ENCODE results near the gene ZNF18.

Gene ZNF18, protein sequence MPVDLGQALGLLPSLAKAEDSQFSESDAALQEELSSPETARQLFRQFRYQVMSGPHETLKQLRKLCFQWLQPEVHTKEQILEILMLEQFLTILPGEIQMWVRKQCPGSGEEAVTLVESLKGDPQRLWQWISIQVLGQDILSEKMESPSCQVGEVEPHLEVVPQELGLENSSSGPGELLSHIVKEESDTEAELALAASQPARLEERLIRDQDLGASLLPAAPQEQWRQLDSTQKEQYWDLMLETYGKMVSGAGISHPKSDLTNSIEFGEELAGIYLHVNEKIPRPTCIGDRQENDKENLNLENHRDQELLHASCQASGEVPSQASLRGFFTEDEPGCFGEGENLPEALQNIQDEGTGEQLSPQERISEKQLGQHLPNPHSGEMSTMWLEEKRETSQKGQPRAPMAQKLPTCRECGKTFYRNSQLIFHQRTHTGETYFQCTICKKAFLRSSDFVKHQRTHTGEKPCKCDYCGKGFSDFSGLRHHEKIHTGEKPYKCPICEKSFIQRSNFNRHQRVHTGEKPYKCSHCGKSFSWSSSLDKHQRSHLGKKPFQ

DNA sequence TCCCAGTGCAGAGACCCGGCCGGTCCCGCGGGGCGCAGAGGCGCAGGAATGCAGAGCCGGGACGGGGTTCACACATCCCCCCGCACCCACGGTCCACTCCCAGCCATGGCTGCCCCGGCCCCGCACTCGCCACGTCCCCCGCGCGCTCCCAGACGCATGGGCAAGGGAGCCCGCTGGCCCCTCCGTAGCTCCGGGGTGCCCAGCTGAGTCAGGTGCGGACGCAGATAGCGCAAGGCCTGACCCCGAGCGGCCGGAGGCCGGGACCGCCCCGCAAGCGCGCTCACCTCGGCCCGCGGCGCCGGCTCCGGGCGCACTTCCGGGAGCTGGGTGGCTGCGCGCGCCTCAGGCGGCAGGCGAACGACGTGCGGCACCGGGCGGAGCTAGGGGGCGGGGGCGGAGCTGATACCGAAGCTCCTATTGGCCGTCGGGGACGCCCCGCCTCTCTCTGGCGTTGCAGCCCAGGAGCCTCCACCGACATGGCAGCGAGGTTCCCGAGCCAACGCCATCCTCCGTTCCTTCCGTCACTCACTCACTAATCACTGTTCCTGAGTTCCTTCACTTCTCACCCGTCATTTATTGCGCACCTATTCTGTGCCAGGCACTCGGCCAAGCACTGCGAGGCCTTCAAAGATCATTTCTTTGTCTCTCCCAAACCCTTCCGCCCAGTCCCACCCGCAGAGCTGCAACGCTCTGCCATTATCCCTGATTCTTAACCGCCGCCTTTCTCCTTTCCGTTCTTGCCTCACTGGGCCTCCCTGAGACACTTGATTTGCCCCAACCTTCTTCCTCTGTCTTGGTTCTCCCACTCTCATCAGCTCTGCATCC, at the start of gene ZNF18:
ZNF18 (minus strand) TSS at position 329 of the 825 bp plus-strand sequence. CDS start 4,646 bp downstream, outside the sequence.
- DNase-seq (ENCODE audit: low read depth): peak; percentile 91

DNA sequence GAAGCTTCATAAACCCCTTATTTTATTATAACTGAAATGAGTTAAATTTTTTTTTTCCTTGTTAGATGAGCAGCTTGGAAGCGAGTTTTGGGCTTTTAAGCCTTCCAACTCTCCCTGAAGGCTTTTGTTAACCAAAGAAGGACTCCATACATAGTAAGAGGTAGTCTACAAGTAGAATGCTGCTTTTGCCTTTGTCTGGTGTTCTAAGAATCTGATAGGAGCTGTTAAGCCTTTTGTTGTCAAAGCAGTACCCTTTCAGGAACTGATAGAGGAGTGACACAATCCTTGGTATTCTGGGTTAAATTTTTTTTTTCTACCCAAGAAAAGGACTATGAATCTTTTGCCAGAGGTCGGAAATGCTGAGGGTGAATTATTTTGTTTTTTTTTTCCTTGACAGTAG, 49.5 kb upstream of the ZNF18 start:
- no peak for DNase-seq (ENCODE audit: low read depth)

DNA sequence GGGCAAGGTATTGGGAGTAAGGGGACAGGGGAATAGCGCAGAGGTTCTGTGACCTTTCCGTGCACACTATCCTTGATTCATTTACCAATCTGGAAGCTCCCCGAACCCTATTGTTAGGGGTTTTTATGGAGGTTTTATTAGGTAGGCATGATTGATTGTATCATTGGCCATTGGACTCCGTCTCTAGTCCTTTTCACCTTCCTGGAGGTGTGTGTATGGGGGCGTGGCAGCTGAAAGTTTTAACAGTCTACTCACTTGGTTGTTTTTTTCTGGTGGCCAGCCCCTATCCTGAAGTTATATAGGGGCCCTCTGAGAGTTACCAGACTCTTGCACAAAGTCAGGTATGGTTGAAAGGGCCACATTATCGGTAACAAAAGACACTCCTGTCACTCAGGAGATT, 46.4 kb upstream of the ZNF18 start:
- DNase-seq (ENCODE audit: low read depth): no peak

DNA sequence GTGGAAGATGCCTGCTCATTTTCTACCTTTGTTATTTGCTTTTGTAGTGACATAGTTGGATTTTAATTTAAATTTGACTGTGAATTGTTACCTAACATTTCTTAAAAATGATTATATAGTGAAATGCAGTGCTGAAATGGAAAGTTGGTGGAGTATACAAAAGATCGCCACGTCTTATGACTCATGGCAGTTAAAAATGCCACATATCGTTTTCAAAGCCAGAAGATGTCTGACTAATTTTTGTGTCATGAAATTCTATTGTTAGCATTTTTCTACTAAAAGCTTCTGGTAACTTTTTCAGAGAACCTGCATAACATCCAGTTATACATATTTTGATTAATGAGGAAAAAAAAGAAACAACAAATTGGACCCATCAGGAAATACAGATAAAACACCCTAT, 44.0 kb upstream of the ZNF18 start:
- DNase-seq (ENCODE audit: low read depth): no peak

DNA sequence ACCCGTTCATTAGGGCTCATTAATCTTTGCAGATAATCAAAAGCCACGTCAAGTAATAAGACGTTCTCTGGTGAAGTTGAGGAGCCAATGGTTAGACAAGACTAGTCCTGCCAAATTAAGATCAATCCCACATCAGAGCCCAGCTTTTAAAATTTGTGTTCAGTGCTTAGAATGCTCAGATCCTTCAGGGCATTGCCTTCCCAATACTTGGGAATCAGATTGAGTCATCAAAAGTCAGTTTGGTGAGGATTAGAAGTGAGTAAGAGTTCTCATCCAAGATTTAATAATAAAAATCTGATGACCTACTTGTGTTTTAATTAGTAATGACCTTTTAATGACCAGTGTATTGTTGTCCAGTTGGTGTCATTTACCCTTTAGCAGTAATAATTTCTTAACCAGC, 43.2 kb upstream of the ZNF18 start:
- DNase-seq (ENCODE audit: low read depth): no peak

DNA sequence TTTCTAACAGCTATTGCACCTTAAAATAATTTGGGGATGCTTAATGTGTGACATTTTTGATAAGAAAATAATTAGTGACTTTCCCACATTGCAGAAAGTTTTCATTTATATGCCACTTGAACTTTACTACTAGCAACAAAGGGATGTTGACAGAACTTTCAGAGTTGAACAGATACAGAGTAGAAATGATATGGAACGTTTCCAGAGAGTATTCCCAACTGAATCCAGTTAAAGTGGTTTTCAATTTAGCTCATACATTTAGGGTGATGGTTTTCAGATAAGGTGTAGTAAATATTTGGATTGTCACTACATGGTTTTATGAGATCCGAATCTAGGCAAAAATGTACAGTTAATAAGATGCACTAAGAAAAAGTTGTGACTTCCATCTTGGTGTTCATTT, 40.7 kb upstream of the ZNF18 start:
- no peak for DNase-seq (ENCODE audit: low read depth)

DNA sequence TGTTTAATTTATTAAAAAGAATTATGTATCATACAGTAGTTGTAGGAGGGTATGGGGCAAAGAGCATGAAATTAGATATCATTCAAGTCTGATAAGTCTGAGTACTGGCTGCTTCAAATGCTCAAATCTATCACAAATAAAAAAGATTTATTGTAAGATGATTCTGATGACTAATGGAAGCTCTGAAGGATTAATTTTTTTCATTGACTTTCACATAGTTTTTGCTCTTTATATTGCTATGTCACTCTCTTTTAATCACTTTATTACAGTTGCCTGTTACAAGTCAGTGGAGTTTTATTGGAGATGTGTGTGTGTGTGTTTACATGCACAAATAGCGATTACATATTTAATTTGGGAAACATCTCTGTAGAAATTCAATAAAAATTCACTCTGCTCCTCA, 38.4 kb upstream of the ZNF18 start:
- no peak for DNase-seq (ENCODE audit: low read depth)

DNA sequence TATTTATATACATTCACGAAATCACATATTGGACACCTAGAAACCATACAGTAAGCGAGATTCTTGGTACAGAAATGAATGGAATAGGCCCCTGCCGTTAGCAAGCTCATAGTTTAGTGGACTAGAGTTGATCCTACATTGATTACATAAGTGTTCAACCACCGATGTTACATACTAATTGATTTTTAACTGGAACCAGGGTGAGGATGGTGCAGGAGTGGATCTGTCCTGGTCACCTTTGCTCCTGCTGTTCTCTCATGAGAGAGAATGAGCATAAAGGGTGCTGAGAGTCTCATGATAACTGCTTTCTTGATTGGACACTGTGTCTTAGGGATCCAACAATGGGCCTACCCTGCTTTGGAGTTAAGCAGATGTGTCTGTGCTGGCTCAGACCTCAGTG, 37.3 kb upstream of the ZNF18 start:
- no peak for DNase-seq (ENCODE audit: low read depth)

DNA sequence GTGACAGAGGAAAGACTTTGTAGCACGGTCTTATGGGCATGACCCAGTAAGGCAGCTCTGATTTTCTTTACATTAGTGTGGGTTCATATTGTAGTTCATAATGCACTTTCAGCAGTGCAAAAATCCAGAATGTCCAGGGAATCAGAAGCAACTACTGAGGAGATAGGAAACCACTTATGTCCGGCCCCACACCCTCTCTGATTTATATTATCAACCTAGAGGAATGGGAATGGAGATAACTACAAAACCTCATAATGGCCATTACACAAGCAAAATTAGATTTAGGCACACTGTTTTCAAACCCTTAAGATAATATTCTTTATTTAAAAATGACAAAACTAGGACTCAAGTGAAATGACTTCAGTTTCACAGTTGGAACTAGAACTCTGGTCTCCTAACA, 31.3 kb upstream of the ZNF18 start:
- no peak for DNase-seq (ENCODE audit: low read depth)

DNA sequence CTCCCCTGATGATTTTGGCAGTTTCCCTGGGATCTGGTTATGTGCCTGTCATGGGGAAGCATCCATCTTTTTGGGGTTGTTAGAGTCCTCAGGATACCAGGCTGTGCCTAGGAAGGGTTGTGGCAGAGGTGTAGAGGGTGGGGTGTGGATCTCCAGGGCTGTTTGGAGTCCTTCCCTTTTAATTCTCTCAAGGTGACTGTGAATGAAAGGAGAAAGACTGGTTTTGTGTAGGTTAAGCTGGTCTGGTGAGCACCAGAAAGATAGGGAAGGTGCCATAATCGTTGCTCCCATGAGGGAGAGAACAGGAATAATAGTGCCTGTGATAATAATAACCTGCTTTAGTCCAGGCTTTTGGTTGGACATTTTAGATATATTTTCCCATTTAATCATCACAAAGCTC, 30.4 kb upstream of the ZNF18 start:
- no peak for DNase-seq (ENCODE audit: low read depth)

DNA sequence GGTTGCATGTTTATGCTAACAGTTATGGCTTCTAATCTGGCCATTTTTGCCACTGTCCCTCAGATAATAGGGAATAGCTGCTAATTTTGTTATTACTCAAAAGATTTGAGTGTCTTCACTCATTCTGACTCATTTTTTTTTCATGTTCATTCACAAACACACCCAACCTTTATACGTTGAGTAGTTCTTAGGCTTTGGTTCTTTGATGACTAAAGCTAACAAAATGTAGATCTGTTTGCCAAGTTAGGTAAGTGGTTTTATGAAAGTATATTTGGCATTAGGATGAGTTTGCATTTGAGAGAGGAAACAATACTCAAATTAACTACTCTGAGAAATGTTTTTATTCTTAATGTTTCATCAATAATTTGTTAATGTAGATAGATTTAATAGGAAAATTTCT, 27.1 kb upstream of the ZNF18 start:
- DNase-seq (ENCODE audit: low read depth): no peak

DNA sequence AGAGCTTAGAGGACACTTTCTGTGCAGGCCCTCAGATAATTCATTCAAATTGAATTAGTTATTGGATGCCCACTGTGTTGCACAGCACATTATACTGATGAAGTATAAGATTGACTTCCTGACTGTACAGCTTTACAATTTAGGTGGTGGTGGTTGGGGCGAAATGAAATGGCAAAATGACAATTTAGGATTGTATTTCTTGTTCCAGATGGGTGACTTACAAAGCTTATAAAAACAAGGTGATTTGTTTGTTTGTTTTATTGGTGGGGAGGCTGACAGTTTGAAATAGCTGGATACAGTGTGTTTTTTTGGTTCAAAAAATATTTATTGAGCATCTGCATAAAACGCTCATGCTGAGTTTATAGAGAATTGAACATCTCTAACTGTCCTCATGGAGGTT, 25.0 kb upstream of the ZNF18 start:
- no peak for DNase-seq (ENCODE audit: low read depth)

DNA sequence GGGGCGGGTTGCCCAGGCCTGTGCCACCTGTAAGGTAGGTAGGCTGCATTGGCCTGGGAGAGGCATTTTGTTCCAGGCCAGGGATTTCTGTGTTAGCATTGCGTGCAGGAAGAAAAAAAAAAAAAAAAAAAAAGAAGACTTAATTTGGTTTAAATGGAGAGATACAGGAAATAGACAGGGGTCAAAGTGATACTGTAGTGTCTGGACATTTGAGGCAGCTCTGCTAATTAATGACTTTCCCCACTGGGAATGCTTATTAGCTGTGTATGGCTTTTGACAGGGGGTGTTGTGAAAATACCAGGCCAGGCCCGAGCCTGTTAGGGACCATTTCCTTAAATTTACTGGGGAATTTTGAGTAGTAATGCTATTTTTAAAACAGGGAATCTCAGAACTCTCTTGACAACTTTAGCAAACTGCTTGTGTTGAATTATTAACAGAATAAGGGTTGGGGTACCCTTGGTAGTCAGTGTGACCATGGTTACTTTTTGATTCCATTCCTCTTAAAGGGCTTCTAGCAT, 24.4 kb upstream of the ZNF18 start:
- DNase-seq (ENCODE audit: low read depth): no peak

DNA sequence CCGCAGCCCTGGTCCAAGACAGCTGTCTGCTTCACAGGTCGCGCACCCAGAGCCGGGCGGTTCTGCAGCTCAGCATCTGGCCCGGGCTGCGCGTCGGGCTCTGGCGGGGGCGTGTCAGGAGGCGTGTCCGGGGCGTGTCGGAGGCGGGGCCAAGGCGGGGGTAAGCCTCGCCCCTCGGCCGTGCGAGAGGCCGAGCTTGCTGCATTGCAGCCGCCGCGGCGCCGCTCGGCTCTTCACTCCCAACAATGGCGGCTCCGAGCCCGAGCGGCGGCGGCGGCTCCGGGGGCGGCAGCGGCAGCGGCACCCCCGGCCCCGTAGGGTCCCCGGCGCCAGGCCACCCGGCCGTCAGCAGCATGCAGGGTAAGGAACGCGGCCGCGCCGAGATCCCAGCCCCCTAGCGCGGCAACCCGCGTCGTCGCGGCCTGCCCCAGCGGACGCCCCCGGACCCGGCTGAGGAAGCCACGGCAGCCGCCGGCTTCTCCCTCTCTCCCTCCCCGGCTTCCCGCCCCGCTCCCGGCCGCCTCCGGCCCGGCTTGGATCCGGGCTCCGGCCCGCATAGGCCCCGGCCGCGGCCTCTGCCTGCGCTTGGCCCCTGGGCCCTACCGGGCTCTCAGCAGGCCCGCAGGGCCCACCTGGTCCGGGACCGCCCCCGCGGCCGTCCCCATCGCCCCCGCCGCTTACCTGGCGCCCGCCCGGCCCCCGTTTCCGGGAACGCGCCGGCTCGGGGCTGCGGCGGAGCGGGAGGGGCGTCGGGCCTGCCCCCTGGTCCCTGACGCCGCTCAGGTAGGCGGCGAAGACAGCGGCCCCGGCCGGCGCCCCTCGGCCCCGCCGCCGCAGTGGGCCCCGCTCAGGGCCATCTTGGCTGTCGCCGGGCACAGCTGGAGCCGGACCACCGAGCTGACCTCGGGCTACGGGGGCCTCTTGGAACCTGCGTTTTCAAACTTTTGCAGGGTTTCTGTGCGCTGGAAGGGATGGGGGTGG, 23.7 kb upstream of the ZNF18 start, which contains the start of gene MAP2K4:
MAP2K4 (plus strand) TSS at position 236 of the 981 bp plus-strand sequence; CDS start at position 246, 10 bp downstream.
- peak; percentile 91 for DNase-seq (ENCODE audit: low read depth)

DNA sequence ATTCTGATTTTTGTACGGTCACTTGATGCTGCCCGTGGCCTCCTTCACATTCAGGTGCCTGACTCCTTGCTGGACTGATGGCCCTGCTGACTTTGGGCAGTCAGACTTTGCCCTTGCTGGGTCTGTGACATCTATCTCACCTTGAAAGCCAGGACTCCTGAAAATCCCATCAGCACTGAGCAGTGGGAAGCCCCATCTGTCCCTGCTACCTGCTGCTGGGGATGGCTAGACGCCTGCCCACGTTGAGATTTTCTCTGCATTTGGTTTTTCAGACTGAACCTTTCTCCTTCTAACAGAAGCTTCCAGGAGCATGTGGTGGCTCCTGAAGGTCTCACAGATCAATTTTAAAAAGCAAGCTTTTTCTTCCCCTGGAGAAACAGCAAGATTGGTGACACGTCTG, 10.2 kb upstream of the ZNF18 start:
- DNase-seq (ENCODE audit: low read depth): no peak

DNA sequence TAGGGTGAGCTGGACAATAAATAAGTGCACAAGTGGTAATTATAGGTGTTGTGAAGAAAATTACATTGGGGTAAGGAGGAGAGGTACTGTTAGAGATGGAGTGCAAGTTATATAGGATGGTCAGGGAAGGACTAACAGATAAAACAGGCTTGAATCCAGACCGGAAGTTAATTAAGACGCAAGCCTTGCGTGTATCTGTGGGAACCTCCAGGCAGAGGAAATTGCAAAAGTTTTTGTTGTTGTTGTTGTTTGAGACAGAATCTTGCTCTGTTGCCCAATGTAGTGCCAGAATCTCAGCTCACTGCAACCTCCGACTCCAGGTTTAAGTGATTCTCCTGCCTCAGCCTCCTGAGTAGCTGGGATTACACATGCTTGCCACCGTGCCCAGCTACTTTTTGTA, 2.4 kb upstream of the ZNF18 start:
- DNase-seq (ENCODE audit: low read depth): no peak

DNA sequence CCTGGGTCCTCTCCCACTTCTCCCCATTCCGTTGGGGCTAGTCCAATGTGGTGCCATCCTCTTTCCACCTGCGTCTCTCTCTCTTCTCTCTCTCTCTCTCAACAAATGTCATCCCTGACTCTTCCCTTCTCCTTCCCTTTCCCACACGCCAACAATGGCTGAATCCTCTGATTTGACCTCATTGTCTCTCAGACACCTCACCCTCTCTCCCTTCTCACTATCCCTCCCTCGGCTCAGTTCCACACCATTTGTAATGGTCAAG, 628 bp upstream of the ZNF18 start:
- DNase-seq (ENCODE audit: low read depth): no peak

DNA sequence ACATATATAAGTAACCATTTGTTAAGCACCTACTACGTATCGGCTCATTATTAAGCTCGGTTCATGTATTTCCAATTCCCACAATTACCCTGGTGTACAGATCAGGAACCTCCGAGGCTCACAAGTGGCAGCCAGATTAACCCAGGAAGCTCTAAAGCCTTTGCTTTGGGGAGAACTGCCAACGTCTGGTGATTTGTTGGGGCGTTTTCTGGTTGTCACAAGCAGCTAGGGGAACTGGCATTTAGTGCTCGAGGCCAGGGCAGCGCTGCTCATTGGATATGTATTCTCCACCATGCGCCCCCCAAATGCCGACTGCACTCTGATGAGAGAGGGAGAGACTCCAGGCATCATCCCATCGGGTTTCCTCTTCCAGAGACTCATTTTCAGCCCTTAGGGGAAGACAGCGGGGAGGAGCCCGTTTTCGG, 541 bp downstream of the ZNF18 start:
- DNase-seq (ENCODE audit: low read depth): peak; percentile 4

DNA sequence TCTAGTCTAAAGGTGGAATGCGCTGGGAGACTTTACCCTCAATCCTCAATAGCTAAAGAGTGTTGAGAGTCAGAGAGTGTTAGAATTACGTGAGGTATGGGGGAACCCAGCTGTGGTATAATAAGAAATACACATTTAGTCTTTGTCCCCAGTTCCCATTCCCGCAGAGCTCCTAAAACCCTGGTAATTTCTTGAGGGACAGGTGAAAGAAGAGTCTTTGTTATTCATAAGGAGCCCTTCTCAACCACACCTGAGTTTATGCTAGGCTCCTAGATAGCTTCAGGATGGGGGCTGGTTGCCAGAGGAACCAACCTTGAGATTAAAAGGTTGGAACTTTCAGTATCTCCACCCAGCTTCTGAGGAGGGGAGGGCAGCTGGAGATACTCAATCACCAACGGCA, 5.8 kb downstream of the ZNF18 start:
- no peak for DNase-seq (ENCODE audit: low read depth)

DNA sequence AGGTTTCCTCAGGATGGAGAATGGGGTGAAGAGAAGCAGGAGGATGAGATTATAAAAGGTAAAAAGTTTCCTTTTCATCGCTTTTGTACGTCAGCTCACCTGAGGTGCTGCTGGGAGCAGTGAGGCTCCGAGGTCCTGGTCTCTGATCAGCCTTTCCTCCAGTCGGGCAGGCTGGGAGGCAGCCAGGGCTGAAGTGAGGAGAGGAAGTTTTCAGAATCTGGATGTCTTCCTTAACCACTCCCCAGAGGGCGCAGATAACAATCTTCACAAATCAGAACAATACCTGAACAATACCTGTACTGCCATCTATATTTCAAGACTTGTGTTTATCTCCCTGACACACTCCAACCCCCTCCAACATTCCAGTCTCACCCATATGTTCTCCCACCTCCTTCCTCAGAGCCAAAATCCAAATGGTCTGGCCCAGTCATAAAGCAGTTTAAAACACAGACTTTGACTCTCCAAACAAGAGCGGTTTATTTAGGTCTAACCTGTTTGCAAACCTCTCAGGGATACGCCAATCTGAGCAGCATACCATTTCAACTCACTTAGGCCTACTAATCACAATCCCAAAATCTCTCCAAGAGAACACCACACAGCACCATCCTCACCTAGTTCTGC, 6.8 kb downstream of the ZNF18 start:
- DNase-seq (ENCODE audit: low read depth): no peak

DNA sequence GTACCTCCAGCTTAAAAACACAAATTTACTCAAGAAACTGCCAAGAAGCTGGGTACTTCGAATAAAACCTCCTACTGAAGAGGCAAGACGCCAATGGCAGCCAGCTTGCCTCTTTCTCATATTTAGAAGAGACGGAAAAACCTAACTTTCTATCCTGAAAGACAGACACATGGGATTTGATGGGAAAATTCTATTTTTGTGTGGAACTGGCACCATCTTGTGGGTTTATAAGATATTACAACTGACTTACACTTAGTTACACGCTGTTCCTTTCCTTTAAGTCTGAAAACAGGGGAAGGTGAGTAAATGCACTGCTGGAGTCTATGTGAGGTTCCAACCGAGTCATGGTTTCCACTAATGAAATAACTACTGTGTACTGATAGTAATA, 10.3 kb downstream of the ZNF18 start:
- DNase-seq (ENCODE audit: low read depth): no peak

Data from stimulated activated CD8-positive, alpha-beta memory T cell treated with anti-CD3 and anti-CD28 coated beads, Interleukin-7, amount 100 ng/mL, for 24 hours (primary cell).